ENCODE results near the gene GALNT8. TPM values are rescaled to one million over a fixed set of nuclear protein-coding genes. Genes with fewer than 3 reads are reported as not detected.

GALNT8 gene
- total and polyA plus RNA-seq, 2 of the 8 experiments (the other 6 are each of a cell fraction or from before 2014, with no cell fraction given) = 4.7 to 8.3 TPM

- POLR2A ChIA-PET (ENCODE audit: partially characterized antibody) = no interaction called here
- no peak for TF ChIP-seq TAF1 (IDR thresholded peaks at IDR 0.05; ENCODE audit: low read depth, low read length)
- TF ChIP-seq NRF1 (IDR thresholded peaks at IDR 0.05; ENCODE audit: low read depth, low read length) = no peak
- no peak for TF ChIP-seq EP300 (IDR thresholded peaks at IDR 0.05; ENCODE audit: borderline replicate concordance in 1 of 2, low read depth in 2 of 2, low read length in 2 of 2)
- no peak for TF ChIP-seq BACH1 (IDR thresholded peaks at IDR 0.05; ENCODE audit: low read length)
- no peak for TF ChIP-seq GABPA (IDR thresholded peaks at IDR 0.05; ENCODE audit: borderline replicate concordance, insufficient read depth, low read length)
- no peak for TF ChIP-seq EGR1 (IDR thresholded peaks at IDR 0.05; ENCODE audit: borderline replicate concordance, low read depth, low read length)
- TF ChIP-seq POU5F1 (IDR thresholded peaks at IDR 0.05; ENCODE audit: low read depth, low read length) = no peak
- TF ChIP-seq RFX5 (IDR thresholded peaks at IDR 0.05; ENCODE audit: borderline replicate concordance, low read depth, low read length) = no peak
- no peak for TF ChIP-seq RNF2 (IDR thresholded peaks at IDR 0.05; ENCODE audit: borderline replicate concordance, low read depth, low read length, missing control alignments, poor library complexity, severe bottlenecking)
- no peak for TF ChIP-seq CREB1 (IDR thresholded peaks at IDR 0.05)
- TF ChIP-seq GTF2F1 (IDR thresholded peaks at IDR 0.05; ENCODE audit: borderline replicate concordance, low read depth, low read length) = no peak
- TF ChIP-seq, protein P1, sequence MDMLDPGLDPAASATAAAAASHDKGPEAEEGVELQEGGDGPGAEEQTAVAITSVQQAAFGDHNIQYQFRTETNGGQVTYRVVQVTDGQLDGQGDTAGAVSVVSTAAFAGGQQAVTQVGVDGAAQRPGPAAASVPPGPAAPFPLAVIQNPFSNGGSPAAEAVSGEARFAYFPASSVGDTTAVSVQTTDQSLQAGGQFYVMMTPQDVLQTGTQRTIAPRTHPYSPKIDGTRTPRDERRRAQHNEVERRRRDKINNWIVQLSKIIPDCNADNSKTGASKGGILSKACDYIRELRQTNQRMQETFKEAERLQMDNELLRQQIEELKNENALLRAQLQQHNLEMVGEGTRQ (IDR thresholded peaks at IDR 0.05; ENCODE audit: low read length) = no peak
- no peak for TF ChIP-seq JUN (IDR thresholded peaks at IDR 0.05; ENCODE audit: low read depth, low read length)
- no peak for TF ChIP-seq NANOG (IDR thresholded peaks at IDR 0.05; ENCODE audit: insufficient read depth, low read depth, low read length, poor library complexity, severe bottlenecking)
- TF ChIP-seq CHD1 (IDR thresholded peaks at IDR 0.05; ENCODE audit: low read depth, low read length) = no peak
These were observed 14.4 kb upstream of the GALNT8 start for GRCh38 chr12:4705824-4706223.

More at GRCh38 chr12:4705824-4706223, 14.4 kb upstream of the GALNT8 start:
- H3K4me3 ChIP-seq (ENCODE audit: extremely low read depth in 1 of 4, insufficient read depth in 2 of 4, low read depth in 3 of 4, low read length in 4 of 4) = no peak overlapping the region
- no peaks in the 10 kb centered on the region for H4K20me1 ChIP-seq (replicated peaks in 1 of 2; ENCODE audit: control insufficient read depth in 1 of 2, insufficient read depth in 2 of 2, low read length in 2 of 2)
- H2BK20ac ChIP-seq (ENCODE audit: low read length) = no peak overlapping the region
- H2AK5ac ChIP-seq (ENCODE audit: low read depth, low read length) = no peak overlapping the region
- H3K36me3 ChIP-seq (ENCODE audit: control insufficient read depth in 2 of 4, insufficient read depth in 4 of 4, low read length in 3 of 4) = peaks cover 0 to 7% (median 1%) of the 10 kb centered on the region in 4 experiments; a peak in 1 of 8 replicates
- no peak overlapping the region for H2BK120ac ChIP-seq (replicated peaks; ENCODE audit: low read depth, low read length)
- no peak overlapping the region for H3K23ac ChIP-seq (ENCODE audit: insufficient read length)
- no peak overlapping the region for H3K9ac ChIP-seq (replicated peaks in 1 of 4; ENCODE audit: extremely low read depth in 1 of 4, low read depth in 3 of 4, low read length in 3 of 4)
- no peak overlapping the region for H3K4me2 ChIP-seq (ENCODE audit: insufficient read depth in 1 of 2, low read depth in 2 of 2, low read length in 2 of 2)
- no peaks in the 10 kb centered on the region for H3K27me3 ChIP-seq (replicated peaks in 1 of 4; ENCODE audit: control insufficient read depth in 3 of 4, extremely low read depth in 1 of 4, insufficient read depth in 3 of 4, low read length in 3 of 4)
- CTCF ChIA-PET (ENCODE audit: partially characterized antibody) = interaction anchor here (1.2 kb wide), 1 partner anchor 8 kb away, joined by 3 read pairs; no protein-coding TSS in a partner anchor
- no peak overlapping the region for H4K8ac ChIP-seq (ENCODE audit: extremely low read depth, insufficient read depth, low read length)
- H3K79me1 ChIP-seq (ENCODE audit: low read depth, low read length) = no peaks in the 10 kb centered on the region
- no peak overlapping the region for H3K27ac ChIP-seq (ENCODE audit: low read depth, low read length)
- H3K79me2 ChIP-seq (ENCODE audit: control insufficient read depth in 1 of 2, insufficient read depth in 2 of 2, low read length in 2 of 2) = no peaks in the 10 kb centered on the region
- DNase-seq (ENCODE audit: low read depth in 1 of 2, low spot score in 2 of 2) (no peak), FAIRE-seq (no peak)
- no peak overlapping the region for H2AFZ ChIP-seq (ENCODE audit: low read length)
- no peak overlapping the region for H4K5ac ChIP-seq (ENCODE audit: insufficient read length, low read depth, low read length)
- no peaks in the 10 kb centered on the region for H3K23me2 ChIP-seq (ENCODE audit: low read depth, low read length)
- no peak overlapping the region for H3K14ac ChIP-seq (ENCODE audit: insufficient read length)
- H3K9me3 ChIP-seq (ENCODE audit: insufficient read depth in 2 of 2, low read depth in 1 of 2, low read length in 1 of 2) = no peaks in the 10 kb centered on the region
- no peak overlapping the region for H3K56ac ChIP-seq (replicated peaks; ENCODE audit: insufficient read length, low read depth, low read length)
- no peak overlapping the region for H3K4ac ChIP-seq (replicated peaks; ENCODE audit: insufficient read length, low read depth, low read length)
- H2BK12ac ChIP-seq (ENCODE audit: low read depth, low read length) = no peak overlapping the region
- H2BK5ac ChIP-seq (ENCODE audit: low read depth, low read length) = no peak overlapping the region
- H3K18ac ChIP-seq (ENCODE audit: extremely low read depth, low read length) = no peak overlapping the region
- H3K4me1 ChIP-seq (replicated peaks in 1 of 4; ENCODE audit: control insufficient read depth in 3 of 4, insufficient read depth in 4 of 4, low read length in 3 of 4) = no peaks in the 10 kb centered on the region
- no peak overlapping the region for H4K91ac ChIP-seq (replicated peaks; ENCODE audit: insufficient read length, low read length)
- H2BK15ac ChIP-seq (ENCODE audit: low read length) = no peak overlapping the region

Data from H1 (cell line).